GM12873 (cell line): ENCODE data around the gene NUP50.

Experiments used
- TF ChIP-seq, protein P1 (sequence below): IDR thresholded peaks from 2 replicates; pipeline ENCODE4 v1.5.1; 2012; ENCODE audit warnings: low read depth, mild to moderate bottlenecking, moderate library complexity, low read length, control low read depth; ENCODE audit not compliant: insufficient read depth; ENCODE audit errors: missing control alignments

Gene NUP50, protein sequence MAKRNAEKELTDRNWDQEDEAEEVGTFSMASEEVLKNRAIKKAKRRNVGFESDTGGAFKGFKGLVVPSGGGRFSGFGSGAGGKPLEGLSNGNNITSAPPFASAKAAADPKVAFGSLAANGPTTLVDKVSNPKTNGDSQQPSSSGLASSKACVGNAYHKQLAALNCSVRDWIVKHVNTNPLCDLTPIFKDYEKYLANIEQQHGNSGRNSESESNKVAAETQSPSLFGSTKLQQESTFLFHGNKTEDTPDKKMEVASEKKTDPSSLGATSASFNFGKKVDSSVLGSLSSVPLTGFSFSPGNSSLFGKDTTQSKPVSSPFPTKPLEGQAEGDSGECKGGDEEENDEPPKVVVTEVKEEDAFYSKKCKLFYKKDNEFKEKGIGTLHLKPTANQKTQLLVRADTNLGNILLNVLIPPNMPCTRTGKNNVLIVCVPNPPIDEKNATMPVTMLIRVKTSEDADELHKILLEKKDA

DNA sequence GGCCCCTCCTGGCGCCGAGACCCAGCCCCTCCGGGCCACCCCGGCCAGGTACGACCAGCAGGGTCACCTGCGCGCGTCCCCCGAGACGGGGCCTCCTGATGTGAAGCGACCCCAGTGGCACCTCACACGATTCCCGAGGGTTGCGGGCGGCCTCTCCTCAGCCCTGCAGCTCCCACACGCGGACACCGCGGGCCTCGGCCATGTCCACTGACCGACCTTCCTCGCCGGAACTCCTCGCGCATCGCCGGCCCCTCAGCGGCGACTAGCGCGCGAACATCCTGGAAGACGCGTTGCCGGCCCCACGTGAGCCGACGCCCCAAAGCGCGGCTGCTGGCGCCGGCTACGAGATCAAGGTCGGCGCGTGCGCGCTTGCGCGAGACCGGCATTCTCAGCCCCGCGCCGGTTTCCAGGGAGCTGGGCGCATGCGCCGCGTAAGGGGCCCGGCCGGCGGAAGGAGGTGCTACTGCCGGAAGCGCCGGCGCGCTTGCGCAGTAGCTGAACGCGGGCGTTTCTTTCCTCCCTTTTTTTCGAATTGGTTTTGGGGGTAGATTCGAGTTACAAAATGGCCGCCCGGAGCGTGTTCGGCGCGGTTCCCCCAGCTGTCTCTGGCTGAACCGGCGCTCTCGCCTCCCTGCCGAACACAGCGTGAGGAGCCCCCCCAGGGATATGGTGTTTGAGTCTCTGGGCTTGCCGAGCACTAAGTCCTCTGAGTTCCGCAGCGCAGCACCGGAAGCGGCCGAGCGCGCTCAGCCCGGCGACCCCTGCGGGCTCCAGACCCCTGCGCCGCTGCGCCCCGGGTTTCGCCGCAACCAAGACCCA lies at the start of gene NUP50:
NUP50 (plus strand) TSS at position 475 of the 819 bp plus-strand sequence. CDS start 4,253 bp downstream, outside the sequence.
- TF ChIP-seq, protein P1, sequence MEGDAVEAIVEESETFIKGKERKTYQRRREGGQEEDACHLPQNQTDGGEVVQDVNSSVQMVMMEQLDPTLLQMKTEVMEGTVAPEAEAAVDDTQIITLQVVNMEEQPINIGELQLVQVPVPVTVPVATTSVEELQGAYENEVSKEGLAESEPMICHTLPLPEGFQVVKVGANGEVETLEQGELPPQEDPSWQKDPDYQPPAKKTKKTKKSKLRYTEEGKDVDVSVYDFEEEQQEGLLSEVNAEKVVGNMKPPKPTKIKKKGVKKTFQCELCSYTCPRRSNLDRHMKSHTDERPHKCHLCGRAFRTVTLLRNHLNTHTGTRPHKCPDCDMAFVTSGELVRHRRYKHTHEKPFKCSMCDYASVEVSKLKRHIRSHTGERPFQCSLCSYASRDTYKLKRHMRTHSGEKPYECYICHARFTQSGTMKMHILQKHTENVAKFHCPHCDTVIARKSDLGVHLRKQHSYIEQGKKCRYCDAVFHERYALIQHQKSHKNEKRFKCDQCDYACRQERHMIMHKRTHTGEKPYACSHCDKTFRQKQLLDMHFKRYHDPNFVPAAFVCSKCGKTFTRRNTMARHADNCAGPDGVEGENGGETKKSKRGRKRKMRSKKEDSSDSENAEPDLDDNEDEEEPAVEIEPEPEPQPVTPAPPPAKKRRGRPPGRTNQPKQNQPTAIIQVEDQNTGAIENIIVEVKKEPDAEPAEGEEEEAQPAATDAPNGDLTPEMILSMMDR: peak; percentile 17

DNA sequence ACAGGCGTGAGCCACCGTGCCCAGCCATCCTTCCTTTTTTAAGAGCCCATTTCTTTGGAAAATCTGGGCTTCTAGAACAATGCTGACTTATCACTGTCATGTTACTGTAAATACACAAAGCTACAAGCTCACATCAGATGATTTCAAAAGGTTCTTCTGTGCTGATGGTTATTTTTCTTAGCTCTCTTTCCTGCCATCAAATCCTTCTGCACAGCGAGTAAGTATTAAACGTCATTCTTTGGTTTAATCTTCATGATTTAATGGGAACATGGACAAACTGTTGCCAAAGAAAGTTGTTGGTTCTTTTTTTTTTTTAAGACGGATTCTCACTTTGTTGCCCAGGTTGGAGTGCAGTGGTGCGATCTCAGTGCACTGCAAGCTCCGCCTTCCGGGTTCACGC lies 43.3 kb upstream of the NUP50 start:
- TF ChIP-seq, protein P1: no peak

DNA sequence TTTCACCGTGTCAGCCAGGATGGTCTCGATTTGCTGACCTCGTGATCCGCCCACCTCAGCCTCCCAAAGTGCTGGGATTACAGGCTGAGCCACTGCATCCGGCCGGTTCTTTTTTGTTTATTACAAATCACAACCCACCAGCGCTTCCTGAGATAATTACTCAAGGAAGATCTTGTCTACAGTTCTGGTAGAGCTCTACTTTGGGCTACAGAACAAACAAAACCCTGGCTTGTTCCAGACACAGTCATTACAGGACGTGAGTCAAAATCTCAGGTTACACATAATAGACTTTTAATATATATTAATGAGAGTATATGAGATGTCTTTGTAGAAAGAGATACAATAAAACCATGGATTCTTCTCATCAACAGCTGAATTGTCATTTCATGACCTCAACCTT lies 42.8 kb upstream of the NUP50 start:
- TF ChIP-seq, protein P1: no peak

DNA sequence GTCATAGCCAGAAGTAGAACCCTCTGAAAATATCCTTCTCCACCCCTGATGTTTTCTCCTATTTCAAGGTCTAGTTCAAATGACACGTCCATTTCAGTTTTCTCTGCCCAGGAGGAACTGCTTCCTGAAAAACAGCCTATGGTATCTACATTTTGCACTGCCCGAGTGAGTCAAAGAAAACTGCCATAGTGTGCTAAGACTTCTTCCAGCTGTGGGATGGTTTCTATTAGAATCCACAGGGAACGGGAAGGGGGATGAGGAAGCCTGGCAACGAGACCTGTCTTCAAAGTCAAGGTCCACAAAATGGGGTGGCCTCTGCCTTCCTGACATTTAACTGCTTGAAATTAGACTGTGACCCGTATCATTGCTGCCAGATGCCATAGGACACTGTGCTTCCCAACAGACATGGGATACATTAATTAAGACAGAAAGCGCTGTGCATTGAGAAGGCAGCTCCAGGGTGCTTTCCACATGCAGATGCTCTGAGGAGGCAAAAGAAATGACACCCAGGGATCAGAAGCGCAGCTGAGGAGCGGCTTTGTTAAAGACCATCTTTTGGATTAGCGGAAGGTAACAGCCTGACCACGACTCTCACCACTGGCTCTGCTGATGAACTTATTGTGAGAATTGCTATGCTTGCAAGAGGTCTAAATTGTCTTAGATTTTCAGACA lies 39.4 kb upstream of the NUP50 start:
- TF ChIP-seq, protein P1: no peak

DNA sequence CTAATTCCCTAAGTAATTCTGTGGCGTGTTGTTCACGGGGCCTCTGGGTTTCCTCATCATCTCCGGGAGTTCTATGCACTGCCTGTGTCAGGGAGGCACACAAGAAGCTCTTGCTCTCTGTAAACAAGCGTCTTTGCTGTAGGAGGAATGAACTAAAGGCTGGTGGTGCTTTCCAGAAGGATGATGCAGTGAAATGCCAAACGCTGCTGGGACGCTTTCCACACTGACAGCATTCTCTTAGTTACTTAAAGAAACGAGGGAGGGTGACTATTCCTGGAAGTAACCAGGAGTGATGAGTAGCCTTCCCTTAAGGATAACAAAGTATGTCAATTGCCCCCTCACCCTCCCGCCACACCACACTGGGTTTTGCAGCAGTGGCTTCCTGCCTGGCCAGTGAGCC lies 38.5 kb upstream of the NUP50 start:
- TF ChIP-seq, protein P1: no peak

DNA sequence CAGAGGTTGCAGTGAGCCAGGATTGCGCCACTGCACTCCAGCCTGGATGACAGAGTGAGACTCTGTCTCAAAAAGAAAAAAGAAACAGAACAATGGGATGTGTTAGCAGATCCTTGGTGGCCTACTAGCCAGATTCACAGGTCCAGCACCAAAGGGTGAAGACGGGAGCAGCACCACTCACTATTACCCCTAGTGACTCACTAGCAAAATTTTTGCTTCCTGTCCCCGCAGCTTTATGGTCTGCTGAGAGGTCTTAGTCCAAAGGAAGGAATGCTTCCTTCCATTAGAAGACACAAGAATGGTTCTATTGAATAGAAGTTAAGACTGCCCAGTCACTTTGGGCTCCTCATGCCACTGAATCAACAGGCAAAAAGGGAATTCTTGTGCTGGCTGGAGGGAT lies 35.9 kb upstream of the NUP50 start:
- TF ChIP-seq, protein P1: no peak
